GM12865 (cell line): ENCODE results near the gene BTF3.

Source experiments
- DNase-seq: peaks from one replicate; pipeline ENCODE4 v3.0.0; 2010; ENCODE audit warnings: low read depth
- H3K4me3 ChIP-seq: 2 replicates; pipeline ENCODE4 v1.5.1; 2011; ENCODE audit warnings: mild to moderate bottlenecking, low read depth, low read length, control low read depth
- CTCF ChIP-seq: IDR thresholded peaks from 2 replicates; pipeline ENCODE4 v1.5.1; 2011; ENCODE audit warnings: low read length, control low read depth, low read depth, inconsistent platforms; ENCODE audit not compliant: insufficient read depth; ENCODE audit errors: missing control alignments

BTF3 gene

GRCh38 chr5:73545403-73545779 is 47.1 kb downstream of the BTF3 start:
- no peak for DNase-seq
- H3K4me3 ChIP-seq, result no peak overlapping the region
- no peak for TF ChIP-seq CTCF

GRCh38 chr5:73550016-73550415 is 51.8 kb downstream of the BTF3 start:
- no peak for TF ChIP-seq CTCF
- no peak for DNase-seq
- H3K4me3 ChIP-seq, result no peak overlapping the region

DNA sequence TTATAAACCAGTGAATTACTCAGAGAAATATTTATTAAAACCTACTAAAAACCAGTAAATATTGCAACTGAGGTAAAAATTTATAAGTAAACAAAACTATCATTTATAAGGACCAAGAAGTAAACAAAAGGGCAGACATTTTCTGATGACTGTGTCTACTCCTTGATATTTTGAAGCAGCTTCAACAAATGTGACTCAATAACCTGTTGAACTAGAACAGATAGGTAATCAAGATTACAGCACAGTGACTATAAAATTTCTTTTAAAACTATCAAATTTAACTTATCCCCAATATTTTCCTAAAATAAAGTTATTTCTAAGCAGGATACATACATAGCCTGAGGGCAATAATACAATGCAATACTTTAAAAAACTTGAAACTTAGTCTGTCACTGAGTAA is 54.4 kb downstream of the BTF3 start:
- no peak for TF ChIP-seq CTCF
- no peak overlapping the region for H3K4me3 ChIP-seq
- no peak for DNase-seq
